Left lung (tissue), 10 donors: ENCODE measurements around the gene SFSWAP. TPM values are rescaled to one million over a fixed set of nuclear protein-coding genes. Genes with fewer than 3 reads are reported as not detected.

Experiments
- ATAC-seq: fragments of 200-7000 bp; cut with Tn5 transposase; one replicate; pipeline ENCODE4 v1.9.1; 2020; ENCODE audit warnings: moderate library complexity
- DNase-seq, 4 donors: peaks; one replicate each; pipeline ENCODE4 v3.0.0-alpha.2; 2013 to 2020
- H3K27ac ChIP-seq, 2 donors: fragments of 200-600 bp; sonication (generic) in 1 of 2; one replicate each; pipeline versions ENCODE4 v1.5.0 to v1.8.0; 2020 to 2021
- H3K27me3 ChIP-seq, 2 donors: fragments of 200-600 bp; sonication (generic) in 1 of 2; one replicate each; pipeline versions ENCODE4 v1.5.0 to v1.8.0; 2020 to 2021
- H3K36me3 ChIP-seq, 2 donors: fragments of 200-600 bp; sonication (generic) in 1 of 2; one replicate each; pipeline versions ENCODE4 v1.5.0 to v1.8.0; 2020 to 2021
- H3K4me1 ChIP-seq, 2 donors: fragments of 200-600 bp; one replicate each; pipeline ENCODE4 v1.8.0; 2021
- H3K4me3 ChIP-seq, 2 donors: fragments of 200-600 bp; sonication (generic) in 1 of 2; one replicate each; pipeline versions ENCODE4 v1.5.0 to v1.8.0; 2020 to 2021; ENCODE audit warnings: mild to moderate bottlenecking in 1 of 2
- H3K9me3 ChIP-seq, 2 donors: fragments of 200-600 bp; sonication (generic) in 1 of 2; one replicate each; pipeline versions ENCODE4 v1.5.0 to v1.8.0; 2020 to 2021
- CTCF ChIP-seq, 2 donors: fragments of 200-600 bp; sonication (generic) in 1 of 2; IDR thresholded peaks; one replicate each; pipeline versions ENCODE4 v1.5.0 to v1.8.0; 2021; ENCODE audit warnings: antibody characterized with exemption in 2 of 2
- intact Hi-C, 2 donors: fragments of 100-400 bp; cut with DNase I; formaldehyde crosslinking; loops; one replicate each; pipeline versions ENCODE4 v1.11.2 to v1.14.2; 2022
- polyA plus RNA-seq, 6 donors: library from polyadenylated mRNA; unstranded; fragments of 120-200 nt; gene quantifications; one replicate each; pipeline ENCODE4 v1.2.1, GENCODE V29; 2013; ENCODE audit not compliant: insufficient read length in 6 of 6
- total RNA-seq, 2 donors: library from RNA; stranded (reverse); fragmentation: NEBNext Ultra II Directional; extraction: Animal tissue kit (Norgen Biotek cat#: 25700); gene quantifications; one replicate each; pipeline ENCODE4 v1.2.1, GENCODE V29; 2021
- donor health status: DM: no; HTN: yes; CAD: no.
- donor health status: DM: no; HTN: no; CAD: no.

SFSWAP gene
- total and polyA plus RNA-seq, 8 donors: 26.0 to 68.8 (median 50.8) TPM

GRCh38 chr12:131810726-131811125 lies 99.8 kb downstream of the SFSWAP start:
- Histone ChIP-seq H3K27me3 (no peaks in the 10 kb centered on the region), H3K4me3 (no peak overlapping the region), H3K9me3 (peaks cover 0 to 5% of the 10 kb centered on the region in 2 donors), H3K4me1 (no peaks in the 10 kb centered on the region), H3K27ac (no peak overlapping the region), H3K36me3 (no peaks in the 10 kb centered on the region)
- TF ChIP-seq CTCF (IDR thresholded peaks at IDR 0.05): no peak
- intact Hi-C loops: no loop called here
- ATAC-seq: no peak
- peak in 1 of 4 donors; percentile 64 for DNase-seq

- ATAC-seq (no peak), DNase-seq (no peak)
- no peak for TF ChIP-seq CTCF (IDR thresholded peaks at IDR 0.05)
- H3K4me1 ChIP-seq: peaks cover 0 to 8% of the 10 kb centered on the region in 2 donors
- H3K4me3 ChIP-seq: no peak overlapping the region
- H3K36me3 ChIP-seq: no peaks in the 10 kb centered on the region
- H3K27me3 ChIP-seq: no peaks in the 10 kb centered on the region
- no peak overlapping the region for H3K27ac ChIP-seq
- peaks cover 0 to 5% of the 10 kb centered on the region in 2 donors for H3K9me3 ChIP-seq
- intact Hi-C loops: no loop called here
Measured at GRCh38 chr12:131815131-131815530, 104.2 kb downstream of the SFSWAP start.

- H3K4me3 ChIP-seq: no peak overlapping the region
- peaks cover 0 to 5% of the 10 kb centered on the region in 2 donors for H3K9me3 ChIP-seq
- intact Hi-C loops: no loop called here
- DNase-seq: no peak
- no peak overlapping the region for H3K27ac ChIP-seq
- H3K36me3 ChIP-seq: no peaks in the 10 kb centered on the region
- no peak for TF ChIP-seq CTCF (IDR thresholded peaks at IDR 0.05)
- no peaks in the 10 kb centered on the region for H3K27me3 ChIP-seq
- peaks cover 0 to 8% of the 10 kb centered on the region in 2 donors for H3K4me1 ChIP-seq
- no peak for ATAC-seq
Measured at GRCh38 chr12:131816495-131816894, 105.6 kb downstream of the SFSWAP start.

GRCh38 chr12:131817241-131817640 lies 106.4 kb downstream of the SFSWAP start:
- no peak for TF ChIP-seq CTCF (IDR thresholded peaks at IDR 0.05)
- H3K36me3 ChIP-seq: no peaks in the 10 kb centered on the region
- intact Hi-C loops: no loop called here
- ATAC-seq (no peak), DNase-seq (peak in 1 of 4 donors; percentile 63)
- no peak overlapping the region for H3K27ac ChIP-seq
- H3K9me3 ChIP-seq: peaks cover 0 to 5% of the 10 kb centered on the region in 2 donors
- H3K4me1 ChIP-seq: peaks cover 0 to 8% of the 10 kb centered on the region in 2 donors
- H3K27me3 ChIP-seq: no peaks in the 10 kb centered on the region
- H3K4me3 ChIP-seq: no peak overlapping the region

- ATAC-seq: no peak
- no peaks in the 10 kb centered on the region for H3K36me3 ChIP-seq
Measured at GRCh38 chr12:131818821-131819585, 108.1 kb downstream of the SFSWAP start.

More at GRCh38 chr12:131818821-131819585, 108.1 kb downstream of the SFSWAP start:
- H3K27ac ChIP-seq: peak overlapping the region in 1 of 2 donors; percentile 61
- peak in 1 of 4 donors; percentile 61 for DNase-seq
- no peak for TF ChIP-seq CTCF (IDR thresholded peaks at IDR 0.05)
- intact Hi-C loops: no loop called here
- no peak overlapping the region for H3K4me3 ChIP-seq
- peaks cover 0 to 8% of the 10 kb centered on the region in 2 donors for H3K4me1 ChIP-seq
- no peaks in the 10 kb centered on the region for H3K9me3 ChIP-seq
- H3K27me3 ChIP-seq: no peaks in the 10 kb centered on the region
